GM18517 (cell line): ENCODE results near the gene ZNF521.

Source experiments
- ATAC-seq: cut with Tn5 transposase; IDR thresholded peaks from one replicate; pipeline ENCODE4 v1.9.1; 2021; ENCODE audit warnings: mild to moderate bottlenecking, moderate library complexity; ENCODE audit not compliant: unreplicated experiment

ZNF521 gene

GRCh38 chr18:25253779-25254178 is 98.2 kb downstream of the ZNF521 start:
- no peak for ATAC-seq

GRCh38 chr18:25253136-25253535 is 98.8 kb downstream of the ZNF521 start:
- no peak for ATAC-seq

DNA sequence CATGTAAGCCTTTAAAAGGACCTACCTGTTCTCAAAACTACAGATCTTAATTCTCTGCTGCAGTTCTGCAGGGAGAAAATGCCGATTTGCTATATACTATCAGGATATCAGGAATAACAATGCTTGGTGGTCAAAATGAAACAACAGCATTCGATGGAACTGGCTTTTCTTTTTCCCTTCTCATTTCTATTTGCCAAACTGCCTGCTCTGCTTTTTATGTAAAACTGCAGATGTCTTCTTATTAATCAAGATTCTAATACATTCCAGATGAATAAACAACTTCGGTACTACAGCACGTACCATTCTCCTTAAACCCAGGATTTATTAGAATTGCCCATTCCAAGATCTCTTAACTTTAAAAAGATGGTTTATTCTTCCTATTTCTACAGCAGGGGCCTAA is 100.9 kb downstream of the ZNF521 start:
- ATAC-seq, result no peak

- no peak for ATAC-seq
Observed at GRCh38 chr18:25250474-25250851, 101.5 kb downstream of the ZNF521 start.

GRCh38 chr18:25248755-25249154 is 103.2 kb downstream of the ZNF521 start:
- ATAC-seq, result no peak

DNA sequence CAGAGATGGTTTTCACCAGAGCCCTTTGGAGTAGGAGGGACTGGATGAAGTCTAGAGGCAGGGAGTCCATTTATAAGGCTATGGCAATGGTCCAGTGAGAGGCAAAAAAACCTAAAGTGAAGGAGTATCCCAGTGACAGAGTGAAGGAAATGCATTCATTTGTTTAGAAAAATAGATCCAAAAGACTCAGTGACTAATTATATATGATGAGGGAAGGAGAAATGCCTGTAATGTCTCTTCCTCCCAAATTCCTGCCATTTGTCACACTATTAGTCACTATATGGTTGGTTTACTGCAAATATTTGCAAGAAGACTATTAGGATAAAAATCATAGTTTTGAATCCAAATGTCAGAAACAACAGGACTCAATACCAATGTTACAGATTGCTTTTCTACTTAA is 104.2 kb downstream of the ZNF521 start:
- no peak for ATAC-seq

GRCh38 chr18:25244924-25245698 is 106.9 kb downstream of the ZNF521 start:
- no peak for ATAC-seq

DNA sequence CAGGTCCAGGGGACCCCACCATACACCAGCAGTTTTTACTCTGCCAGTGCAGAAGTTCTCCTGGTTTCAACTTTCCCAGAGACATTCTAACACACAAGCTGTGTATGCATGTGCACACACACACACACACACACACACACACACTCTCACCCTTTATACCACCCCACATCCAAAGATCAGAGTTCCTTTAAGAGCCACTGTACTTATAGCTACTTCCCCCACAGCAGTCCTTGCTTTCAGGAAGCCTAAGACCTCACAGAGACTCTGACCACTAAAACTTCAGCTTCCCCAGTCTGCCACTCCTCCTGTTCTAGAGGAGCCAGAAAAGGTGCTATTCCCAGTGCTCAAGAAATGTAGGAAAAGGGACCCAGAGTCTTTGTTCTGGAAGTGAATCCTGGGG is 107.8 kb downstream of the ZNF521 start:
- no peak for ATAC-seq

DNA sequence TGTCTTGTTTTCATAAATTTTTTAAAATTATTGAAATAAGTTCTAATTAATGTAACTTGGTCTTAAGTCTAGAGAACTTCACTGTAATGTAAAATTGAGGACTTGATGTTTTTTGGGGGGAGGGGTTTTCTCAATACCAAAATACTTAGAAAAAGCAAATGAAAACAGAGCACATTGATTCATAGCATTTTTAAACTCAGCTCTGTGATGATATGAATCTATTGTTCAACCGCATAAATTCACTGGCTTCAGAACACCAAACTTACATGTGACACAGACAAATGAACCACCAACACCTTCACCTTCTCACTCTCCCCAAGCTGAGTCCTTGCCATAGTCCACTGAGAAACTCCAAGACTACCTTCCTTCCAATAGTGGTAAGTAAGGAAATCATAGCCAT is 108.2 kb downstream of the ZNF521 start:
- no peak for ATAC-seq

DNA sequence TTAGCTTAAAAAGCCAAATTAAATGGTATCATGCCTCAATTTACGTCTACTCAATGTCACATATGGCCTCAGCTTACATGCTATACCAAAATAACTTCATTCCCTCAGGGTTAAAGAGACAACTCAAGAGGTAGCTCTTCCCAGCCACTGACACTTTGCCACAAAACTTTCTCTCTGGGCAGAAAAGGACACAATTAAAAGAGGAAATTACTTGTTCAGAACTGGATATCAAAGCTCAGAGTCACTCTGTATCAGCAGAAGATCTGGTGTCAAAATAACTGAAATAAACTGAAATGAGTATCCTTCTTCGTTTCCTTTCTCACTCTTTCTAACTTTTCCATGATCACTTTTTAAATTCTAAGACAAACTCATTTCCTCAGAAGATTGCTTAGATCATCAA is 108.7 kb downstream of the ZNF521 start:
- ATAC-seq, result no peak

DNA sequence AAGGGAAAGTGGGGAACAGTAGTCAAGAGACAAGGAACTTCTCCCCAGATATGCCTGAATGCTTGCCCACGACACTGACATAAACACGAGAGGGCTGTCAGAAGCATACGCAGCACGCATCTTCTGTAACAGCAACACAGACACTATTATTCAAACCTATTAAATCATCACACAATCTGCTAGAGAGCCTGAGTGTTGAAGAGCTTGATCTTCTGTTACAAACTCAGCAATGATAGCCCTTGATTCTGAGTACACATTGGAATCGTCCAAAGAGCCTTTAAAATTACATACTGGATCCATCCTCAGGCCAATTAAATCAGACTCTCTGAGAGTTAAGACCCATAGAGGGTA is 111.6 kb downstream of the ZNF521 start:
- ATAC-seq, result no peak

- no peak for ATAC-seq
Observed at GRCh38 chr18:25239581-25240419, 112.2 kb downstream of the ZNF521 start.

DNA sequence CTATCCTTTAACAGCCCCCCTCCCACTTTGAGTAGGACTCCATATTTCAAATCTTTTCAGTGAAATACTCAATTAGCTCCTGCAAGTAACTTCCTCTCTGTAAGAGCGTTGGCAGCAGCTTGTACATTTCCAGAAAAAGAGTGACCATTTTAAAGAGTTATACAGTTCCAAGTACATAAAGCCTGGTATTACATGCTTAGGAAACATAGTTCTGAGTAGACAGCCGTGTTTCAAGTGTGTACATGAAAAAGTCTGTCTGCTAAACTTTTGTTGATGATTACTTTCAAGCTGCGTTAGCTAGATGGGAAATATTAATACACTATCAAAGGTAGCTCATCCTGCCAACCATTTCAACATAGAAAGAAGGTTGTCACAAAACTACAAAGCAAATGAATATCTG is 112.8 kb downstream of the ZNF521 start:
- ATAC-seq, result no peak

DNA sequence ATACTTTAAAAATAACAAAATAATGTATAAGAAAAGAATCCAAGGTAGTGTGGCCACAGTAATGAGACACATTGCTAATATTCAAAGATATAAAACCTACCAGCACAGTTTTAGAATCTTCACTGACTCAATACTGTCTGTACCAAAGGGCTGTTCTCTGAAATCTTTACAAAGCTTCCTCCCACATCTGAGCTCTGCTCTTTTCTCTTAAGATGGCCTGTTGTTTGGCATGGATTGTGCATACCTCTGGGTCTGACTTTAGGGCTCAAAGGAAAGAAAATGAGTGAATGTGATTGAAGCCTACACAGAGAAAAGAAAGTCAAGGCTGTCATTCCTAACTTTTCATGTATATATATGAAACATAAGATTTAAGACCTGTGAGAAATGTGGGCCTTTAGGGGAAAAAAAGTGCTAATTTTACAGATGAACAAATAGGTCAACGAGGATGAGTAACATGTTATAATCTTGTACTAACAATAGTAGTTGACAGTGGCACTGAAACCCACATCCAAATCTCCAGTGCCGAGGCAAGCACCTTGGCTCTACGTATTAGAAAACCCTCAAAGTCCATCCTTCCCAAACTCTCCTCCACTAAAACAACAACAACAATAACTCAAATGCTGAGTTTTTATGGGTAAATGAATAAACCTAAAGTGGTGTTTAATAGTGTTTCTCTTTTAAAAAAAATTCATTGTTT is 114.2 kb downstream of the ZNF521 start:
- ATAC-seq, result no peak

DNA sequence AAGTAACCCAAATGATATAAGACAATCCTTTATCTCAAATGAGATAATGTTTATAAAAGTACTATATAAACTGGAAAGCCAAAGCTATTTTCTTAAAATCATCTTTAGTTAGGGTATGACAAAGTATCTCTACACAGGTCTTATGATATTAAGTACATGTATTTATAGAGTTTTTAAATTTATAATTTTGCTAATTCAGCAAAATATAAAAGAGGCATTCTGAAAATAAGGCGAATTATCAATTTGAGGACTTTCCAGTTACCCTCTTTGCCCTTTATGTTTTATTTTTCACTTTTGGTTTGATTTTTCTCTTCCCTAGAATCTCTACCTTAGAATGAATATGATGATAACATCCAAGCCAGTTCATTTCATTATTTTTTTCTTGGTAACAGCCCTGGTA is 115.2 kb downstream of the ZNF521 start:
- no peak for ATAC-seq

GRCh38 chr18:25235401-25236042 is 116.4 kb downstream of the ZNF521 start:
- no peak for ATAC-seq

DNA sequence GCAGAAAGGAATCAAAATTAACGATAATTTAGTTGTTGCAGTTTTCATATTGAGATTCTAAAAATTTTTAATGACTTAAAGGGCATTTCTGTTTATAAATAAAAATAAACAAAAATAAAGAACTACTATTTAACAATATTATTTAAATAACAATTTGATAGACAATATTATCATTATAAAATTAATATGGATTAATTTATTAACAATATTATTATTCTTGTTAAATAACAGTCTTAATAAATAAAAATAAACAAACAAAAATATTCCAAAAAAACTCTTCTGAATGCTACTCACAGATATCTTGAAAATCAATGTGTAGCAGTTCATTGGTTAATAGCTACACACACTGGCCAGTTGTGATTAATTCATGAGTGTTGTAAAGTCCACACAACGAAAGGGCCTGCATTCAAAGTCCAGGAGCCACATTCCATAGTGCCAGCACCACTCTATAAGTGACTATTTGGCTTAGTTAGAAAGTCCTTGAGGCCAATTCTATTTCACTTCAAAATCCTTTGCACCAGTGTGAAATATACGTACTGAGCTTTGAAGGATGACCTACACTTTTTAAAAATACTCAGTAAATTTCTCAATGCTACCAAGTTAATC is 117.1 kb downstream of the ZNF521 start:
- no peak for ATAC-seq

GRCh38 chr18:25234322-25234639 is 117.7 kb downstream of the ZNF521 start:
- ATAC-seq, result no peak

DNA sequence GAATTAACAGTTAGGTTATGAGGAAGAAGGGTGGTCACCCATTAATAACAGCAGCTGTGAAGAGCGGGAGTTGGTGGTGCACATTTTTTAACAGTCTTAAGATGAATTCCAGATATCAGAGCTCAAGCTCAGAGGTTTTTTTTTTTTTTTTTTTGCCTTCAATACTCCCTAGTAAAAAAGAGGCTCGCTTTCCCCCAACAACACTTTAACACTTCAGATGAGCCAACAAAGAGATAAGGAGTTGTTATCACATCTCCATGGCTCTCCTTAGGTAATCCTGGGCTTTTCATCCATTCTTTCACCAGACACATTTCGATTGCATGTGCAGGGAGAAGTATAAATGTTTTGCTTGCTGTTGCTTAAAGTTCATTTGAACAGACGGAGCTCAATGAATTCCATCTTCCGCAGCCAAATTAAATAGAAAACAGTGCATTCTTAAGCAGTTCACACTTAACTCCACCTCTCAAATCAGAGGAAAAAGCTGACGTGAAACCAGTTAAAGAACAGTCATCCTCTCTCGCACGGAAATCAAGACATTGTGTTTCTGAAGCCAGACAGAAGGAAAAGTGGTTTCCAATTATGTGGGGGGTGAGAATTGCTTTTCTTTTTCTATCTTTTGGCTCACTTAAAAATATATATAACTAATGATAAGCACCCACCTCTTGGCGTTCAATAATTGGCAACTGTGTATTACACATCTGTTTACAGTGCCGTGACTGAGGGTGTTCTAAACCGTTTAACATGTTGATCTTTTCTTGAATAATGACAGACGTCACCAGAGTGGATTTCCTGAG is 118.2 kb downstream of the ZNF521 start:
- no peak for ATAC-seq

DNA sequence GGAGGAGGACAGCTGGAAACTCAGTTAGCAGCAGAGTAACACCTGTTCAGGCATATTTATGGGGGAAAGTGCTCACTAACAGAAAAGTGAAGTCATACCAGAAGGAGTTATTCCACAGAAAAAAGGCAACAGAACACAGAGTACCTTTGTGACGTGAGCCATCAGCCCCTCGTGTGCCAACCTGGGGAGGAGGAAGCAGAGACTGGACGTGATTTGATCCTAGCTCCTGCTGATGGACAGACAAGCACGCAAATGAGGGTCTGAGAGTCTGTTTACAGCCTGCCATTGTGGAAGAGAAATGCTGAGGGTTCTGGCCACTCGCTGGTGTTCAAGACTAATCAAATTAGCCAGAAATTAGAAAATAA is 120.7 kb downstream of the ZNF521 start:
- no peak for ATAC-seq
